Lung (tissue), 12 donors: Measurements from ENCODE around the gene C20orf144. TPM values are rescaled to one million over a fixed set of nuclear protein-coding genes. Genes with fewer than 3 reads are reported as not detected.
"Not testable (repeated sequence)": the region's sequence is repeated elsewhere in the genome, so short reads cannot be mapped to it uniquely, and the experiment has no call there.

Experiments used
- ATAC-seq: fragments of 200-7000 bp; cut with Tn5 transposase; one replicate; pipeline ENCODE4 v1.9.1; 2020; ENCODE audit warnings: moderate number of reproducible peaks; ENCODE audit not compliant: insufficient read depth, low FRiP score
- DNase-seq, 3 donors: peaks; one replicate each; pipeline ENCODE4 v3.0.0-alpha.2; 2013 to 2017
- H3K27ac ChIP-seq, 2 donors: one replicate each; pipeline ENCODE4 v1.5.1; 2013; ENCODE audit warnings: mild to moderate bottlenecking in 2 of 2, moderate library complexity in 2 of 2, control low read depth in 1 of 2, inconsistent platforms in 1 of 2, low read depth in 1 of 2, low read length in 1 of 2
- H3K27me3 ChIP-seq, 3 donors: one replicate each; pipeline ENCODE4 v1.5.1; 2013; ENCODE audit warnings: low read length in 2 of 3; ENCODE audit not compliant: control insufficient read depth in 3 of 3, insufficient read depth in 3 of 3
- H3K36me3 ChIP-seq, 4 donors: one replicate each; pipeline ENCODE4 v1.5.1; 2013; ENCODE audit warnings: low read length in 4 of 4, mild to moderate bottlenecking in 1 of 4, moderate library complexity in 1 of 4; ENCODE audit not compliant: control insufficient read depth in 4 of 4, insufficient read depth in 4 of 4
- H3K4me1 ChIP-seq, 5 donors: one replicate each; pipeline ENCODE4 v1.5.1; 2013; ENCODE audit warnings: low read length in 5 of 5, mild to moderate bottlenecking in 2 of 5, moderate library complexity in 1 of 5; ENCODE audit not compliant: control insufficient read depth in 5 of 5, insufficient read depth in 5 of 5
- H3K4me3 ChIP-seq: one replicate; pipeline ENCODE4 v1.5.1; 2013; ENCODE audit warnings: mild to moderate bottlenecking, control low read depth, moderate library complexity
- H3K9ac ChIP-seq, 2 donors: one replicate each; pipeline ENCODE4 v1.5.1; 2013; ENCODE audit warnings: low read length in 2 of 2, control low read depth in 1 of 2; ENCODE audit not compliant: insufficient read depth in 1 of 2
- H3K9me3 ChIP-seq, 4 donors: one replicate each; pipeline ENCODE4 v1.5.1; 2013; ENCODE audit warnings: low read length in 3 of 4, mild to moderate bottlenecking in 1 of 4, moderate library complexity in 1 of 4; ENCODE audit not compliant: control insufficient read depth in 4 of 4, insufficient read depth in 3 of 4
- CTCF ChIP-seq: IDR thresholded peaks from 2 replicates; pipeline ENCODE4 v1.5.1; 2012; ENCODE audit warnings: mild to moderate bottlenecking; ENCODE audit errors: control extremely low read depth, extremely low read depth
- WGBS, 2 donors: extraction: QIAGEN DNeasy Blood & Tissue Kit; methylation state at CpG; one replicate each; pipeline ENCODE4 v1.1.7; 2013; 5-methylcytosine and 5-hydroxymethylcytosine counted together
- polyA plus RNA-seq, 2 donors: library from polyadenylated mRNA; stranded (reverse); fragments of 200-250 nt; gene quantifications; one replicate each; pipeline ENCODE4 v1.2.1, GENCODE V29; 2013
- total RNA-seq, 2 donors: library from RNA; depleted of rRNA in 1 of 2; stranded (reverse); fragments of >200 nt in 1 of 2; gene quantifications; one replicate each; pipeline ENCODE4 v1.2.1, GENCODE V29; 2014 to 2021
- donor health status: control.
- donor health status: control.
- donor health status: Bipolar disorder and iron deficiency.
- donor health status: healthy.
- donor health status: DM: yes; HTN: yes; CAD: no.

Gene C20orf144
- total and polyA plus RNA-seq, 4 donors: 0.05 to 0.31 (median 0.08) TPM; not detected in 1

- H3K4me1 ChIP-seq: no peaks in the 10 kb centered on the region
- WGBS, 2 donors: 96 to 97% methylated on average over 5 of the region's 5 CpGs
- no peak overlapping the region for H3K9ac ChIP-seq
- H3K27me3 ChIP-seq: no peaks in the 10 kb centered on the region
- no peak overlapping the region for H3K27ac ChIP-seq
- TF ChIP-seq CTCF: no peak
- H3K4me3 ChIP-seq: no peak overlapping the region
- H3K36me3 ChIP-seq: peaks cover 20 to 60% (median 35%) of the 10 kb centered on the region in 4 donors
- ATAC-seq: no peak
- no peaks in the 10 kb centered on the region for H3K9me3 ChIP-seq
- DNase-seq: no peak
These were observed 32.1 kb upstream of the C20orf144 start for GRCh38 chr20:33629979-33630378.

- ATAC-seq: no peak
- H3K27me3 ChIP-seq: no peaks in the 10 kb centered on the region
- H3K27ac ChIP-seq: no peak overlapping the region
- H3K9ac ChIP-seq: no peak overlapping the region
- WGBS, 2 donors: 87 to 91% methylated on average over 4 of the region's 4 CpGs
- TF ChIP-seq CTCF: no peak
- DNase-seq: no peak
- no peaks in the 10 kb centered on the region for H3K4me1 ChIP-seq
- H3K4me3 ChIP-seq: no peak overlapping the region
- peaks cover 21 to 59% (median 32%) of the 10 kb centered on the region in 4 donors for H3K36me3 ChIP-seq
- no peaks in the 10 kb centered on the region for H3K9me3 ChIP-seq
These were observed 31.6 kb upstream of the C20orf144 start for GRCh38 chr20:33630507-33630906.

- WGBS, 2 donors: 90 to 92% methylated on average over 4 of the region's 4 CpGs
These were observed 30.2 kb upstream of the C20orf144 start for GRCh38 chr20:33631910-33632309.

GRCh38 chr20:33635341-33635740 lies 26.8 kb upstream of the C20orf144 start:
- no peak for DNase-seq
- no peaks in the 10 kb centered on the region for H3K4me1 ChIP-seq
- no peak for ATAC-seq
- no peaks in the 10 kb centered on the region for H3K9me3 ChIP-seq
- peaks cover 21 to 50% (median 26%) of the 10 kb centered on the region in 4 donors for H3K36me3 ChIP-seq
- H3K27ac ChIP-seq: no peak overlapping the region
- no peaks in the 10 kb centered on the region for H3K27me3 ChIP-seq
- WGBS, 2 donors: 99 to 100% methylated on average over 3 of the region's 3 CpGs
- H3K9ac ChIP-seq: no peak overlapping the region
- H3K4me3 ChIP-seq: no peak overlapping the region
- no peak for TF ChIP-seq CTCF

More at GRCh38 chr20:33631910-33632309, 30.2 kb upstream of the C20orf144 start:
- H3K36me3 ChIP-seq: peaks cover 23 to 55% (median 29%) of the 10 kb centered on the region in 4 donors
- not testable (repeated sequence) for H3K27ac ChIP-seq, H3K4me3 ChIP-seq, H3K9me3 ChIP-seq, DNase-seq, H3K27me3 ChIP-seq, H3K4me1 ChIP-seq, ATAC-seq, H3K9ac ChIP-seq
